Stimulated activated CD4-positive, alpha-beta T cell treated with anti-CD3 and anti-CD28 coated beads, Interleukin-4, amount 100 ng/mL, for 48 hours (primary cell): ENCODE data around the gene IGSF21.

Source experiments
- DNase-seq, 2 donors: peaks; one replicate each; pipeline ENCODE4 v3.0.0-alpha.2; 2020; ENCODE audit warnings: low read depth in 2 of 2

The IGSF21 gene

GRCh38 chr1:18294437-18295176, 187.0 kb downstream of the IGSF21 start:
- DNase-seq: no peak

- DNase-seq: no peak
Measured at GRCh38 chr1:18297896-18298648, 190.5 kb downstream of the IGSF21 start.

- DNase-seq: no peak
Measured at GRCh38 chr1:18299441-18300338, 192.1 kb downstream of the IGSF21 start.

- DNase-seq: no peak
Measured at GRCh38 chr1:18300376-18300775, 192.8 kb downstream of the IGSF21 start.

- peak in 1 of 2 donors; percentile 9 for DNase-seq
Measured at GRCh38 chr1:18302788-18303413, 195.3 kb downstream of the IGSF21 start.

GRCh38 chr1:18304151-18304869, 196.7 kb downstream of the IGSF21 start:
- no peak for DNase-seq

- DNase-seq: no peak
Measured at GRCh38 chr1:18305182-18305795, 197.7 kb downstream of the IGSF21 start.

GRCh38 chr1:18307329-18307898, 199.8 kb downstream of the IGSF21 start:
- DNase-seq: no peak

- no peak for DNase-seq
Measured at GRCh38 chr1:18309552-18310155, 202.1 kb downstream of the IGSF21 start.

- DNase-seq: no peak
Measured at GRCh38 chr1:18312961-18313360, 205.4 kb downstream of the IGSF21 start.

- DNase-seq: no peak
Measured at GRCh38 chr1:18313523-18313922, 205.9 kb downstream of the IGSF21 start.

GRCh38 chr1:18314399-18314798, 206.8 kb downstream of the IGSF21 start:
- no peak for DNase-seq

- no peak for DNase-seq
Measured at GRCh38 chr1:18315449-18315848, 207.9 kb downstream of the IGSF21 start.

- no peak for DNase-seq
Measured at GRCh38 chr1:18316764-18317163, 209.2 kb downstream of the IGSF21 start.

GRCh38 chr1:18319099-18319498, 211.5 kb downstream of the IGSF21 start:
- DNase-seq: no peak

- DNase-seq: no peak
Measured at GRCh38 chr1:18320051-18320450, 212.5 kb downstream of the IGSF21 start.

GRCh38 chr1:18322368-18323032, 214.9 kb downstream of the IGSF21 start:
- no peak for DNase-seq

- no peak for DNase-seq
Measured at GRCh38 chr1:18323259-18323658, 215.7 kb downstream of the IGSF21 start.

- no peak for DNase-seq
Measured at GRCh38 chr1:18324246-18324645, 216.6 kb downstream of the IGSF21 start.
